GM12875 (cell line): ENCODE data around the gene DIAPH3.

Source experiments
- H3K4me3 ChIP-seq: one replicate; pipeline ENCODE4 v1.5.1; 2011; ENCODE audit warnings: low read depth, low read length, control low read depth
- TF ChIP-seq, protein P1 (sequence below): IDR thresholded peaks from 2 replicates; pipeline ENCODE4 v1.5.1; 2011; ENCODE audit warnings: low read depth, mild to moderate bottlenecking, control low read depth, inconsistent platforms, low read length, moderate library complexity, borderline replicate concordance; ENCODE audit not compliant: insufficient read depth

The DIAPH3 gene

DNA sequence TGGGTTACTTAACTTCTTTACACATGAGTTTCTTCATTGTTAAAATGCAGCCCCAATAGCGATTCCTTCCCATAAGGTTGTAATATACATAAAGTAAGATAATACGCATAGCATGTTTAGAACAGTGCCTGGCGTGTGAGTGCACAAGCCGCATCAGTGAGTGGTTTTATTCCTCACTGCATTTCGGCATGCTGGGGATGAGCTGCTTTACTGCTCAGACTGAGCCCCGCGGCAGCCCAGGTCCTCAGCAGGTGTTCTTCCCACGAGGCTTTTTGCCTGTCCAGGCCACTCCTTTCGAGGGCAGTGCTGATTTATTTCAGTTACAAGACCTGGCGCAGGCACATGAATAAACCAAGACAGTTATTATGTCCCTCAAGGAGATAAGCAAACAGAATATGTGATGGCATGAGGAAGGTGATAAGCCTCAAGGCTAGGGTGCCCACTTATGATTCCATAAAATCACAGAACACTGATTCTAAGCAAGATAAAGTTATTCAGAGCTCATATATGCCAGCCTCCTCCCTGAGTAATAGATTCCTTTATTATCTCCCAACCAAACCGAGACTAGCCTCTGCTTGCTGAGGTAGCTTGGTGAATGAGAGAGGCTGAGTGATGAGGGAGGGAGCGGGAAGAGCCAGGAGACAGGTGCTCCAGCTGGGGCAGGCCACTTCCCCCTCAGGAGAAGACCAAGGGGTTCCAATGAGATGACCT is 505.5 kb downstream of the DIAPH3 start:
- TF ChIP-seq, protein P1, sequence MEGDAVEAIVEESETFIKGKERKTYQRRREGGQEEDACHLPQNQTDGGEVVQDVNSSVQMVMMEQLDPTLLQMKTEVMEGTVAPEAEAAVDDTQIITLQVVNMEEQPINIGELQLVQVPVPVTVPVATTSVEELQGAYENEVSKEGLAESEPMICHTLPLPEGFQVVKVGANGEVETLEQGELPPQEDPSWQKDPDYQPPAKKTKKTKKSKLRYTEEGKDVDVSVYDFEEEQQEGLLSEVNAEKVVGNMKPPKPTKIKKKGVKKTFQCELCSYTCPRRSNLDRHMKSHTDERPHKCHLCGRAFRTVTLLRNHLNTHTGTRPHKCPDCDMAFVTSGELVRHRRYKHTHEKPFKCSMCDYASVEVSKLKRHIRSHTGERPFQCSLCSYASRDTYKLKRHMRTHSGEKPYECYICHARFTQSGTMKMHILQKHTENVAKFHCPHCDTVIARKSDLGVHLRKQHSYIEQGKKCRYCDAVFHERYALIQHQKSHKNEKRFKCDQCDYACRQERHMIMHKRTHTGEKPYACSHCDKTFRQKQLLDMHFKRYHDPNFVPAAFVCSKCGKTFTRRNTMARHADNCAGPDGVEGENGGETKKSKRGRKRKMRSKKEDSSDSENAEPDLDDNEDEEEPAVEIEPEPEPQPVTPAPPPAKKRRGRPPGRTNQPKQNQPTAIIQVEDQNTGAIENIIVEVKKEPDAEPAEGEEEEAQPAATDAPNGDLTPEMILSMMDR, result no peak

DNA sequence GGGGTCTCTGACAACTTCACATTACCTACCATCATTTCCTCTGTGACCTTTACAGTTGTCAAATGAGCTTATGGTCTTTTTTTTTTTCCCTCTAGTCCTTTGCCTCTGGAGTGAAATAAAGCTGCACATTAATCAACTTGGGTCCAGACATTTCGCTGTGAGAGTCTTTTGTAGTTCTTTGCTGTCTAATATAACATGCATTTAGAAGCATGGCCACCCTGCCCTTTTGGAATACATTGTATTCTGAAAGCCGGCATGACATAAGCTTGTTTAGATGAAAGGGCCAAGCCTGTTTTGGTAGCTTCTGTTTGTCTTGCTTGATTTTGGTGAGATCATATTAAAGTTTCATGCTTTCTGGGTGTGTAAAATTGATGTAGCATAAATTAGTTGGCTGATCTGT is 509.8 kb downstream of the DIAPH3 start:
- TF ChIP-seq, protein P1, result no peak

More for the DNA sequence above, 505.5 kb downstream of the DIAPH3 start:
- no peak overlapping the region for H3K4me3 ChIP-seq

DNA sequence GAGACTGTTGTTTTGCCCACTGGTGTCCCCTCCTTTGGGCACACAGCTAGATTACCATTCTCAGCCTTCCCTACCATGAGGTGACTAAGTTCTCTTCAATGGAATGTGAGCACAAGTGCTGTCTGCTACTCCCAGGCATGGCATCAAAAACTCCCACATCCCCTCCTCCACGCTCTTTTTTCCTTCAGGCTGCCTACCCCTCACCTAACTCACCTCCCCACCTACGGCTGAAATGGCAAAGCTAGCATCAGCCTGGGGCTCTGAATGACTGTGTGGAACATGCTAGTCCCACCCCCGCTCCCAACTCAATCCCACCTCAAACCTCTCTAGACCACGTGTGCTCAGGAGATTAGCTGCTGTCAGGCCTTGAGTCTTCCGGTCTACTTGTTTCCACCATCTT is 512.2 kb downstream of the DIAPH3 start:
- H3K4me3 ChIP-seq, result no peak overlapping the region
- TF ChIP-seq, protein P1, result no peak

More for the DNA sequence above, 509.8 kb downstream of the DIAPH3 start:
- H3K4me3 ChIP-seq, result no peak overlapping the region

DNA sequence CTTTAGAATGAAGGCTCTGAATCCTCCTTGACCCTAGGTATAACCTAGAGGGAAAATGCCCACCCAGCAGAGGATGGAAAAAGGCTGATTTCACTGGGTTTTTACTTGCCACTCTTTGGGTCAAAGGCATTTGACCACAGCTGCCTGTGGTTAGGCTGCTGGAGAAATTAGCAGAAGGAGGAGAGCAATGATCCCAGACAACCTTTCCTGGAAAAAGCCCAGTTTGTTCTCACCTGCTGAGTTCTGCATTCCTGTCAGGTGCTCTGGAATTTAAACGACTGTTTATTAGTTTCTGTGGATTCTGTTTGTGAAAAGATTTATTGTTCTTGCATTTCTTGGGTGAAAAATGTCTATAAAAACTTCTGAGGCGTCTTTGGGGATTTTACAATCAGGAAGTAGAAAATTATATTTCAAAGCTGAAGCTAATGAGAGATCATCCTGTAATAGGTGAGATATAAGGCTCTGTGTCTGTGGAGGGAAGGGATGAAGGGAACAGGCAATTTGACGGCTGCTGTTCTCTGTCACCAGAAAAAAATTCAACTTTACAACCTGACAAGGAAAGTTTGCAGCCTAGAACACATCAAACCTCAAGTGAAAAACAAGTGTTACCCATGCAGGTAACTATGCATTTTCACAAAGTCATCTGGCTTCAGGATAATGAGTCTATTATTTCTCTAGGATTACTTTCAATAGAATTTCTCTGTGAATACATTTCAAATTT is 519.7 kb downstream of the DIAPH3 start:
- no peak overlapping the region for H3K4me3 ChIP-seq
- TF ChIP-seq, protein P1, result no peak

DNA sequence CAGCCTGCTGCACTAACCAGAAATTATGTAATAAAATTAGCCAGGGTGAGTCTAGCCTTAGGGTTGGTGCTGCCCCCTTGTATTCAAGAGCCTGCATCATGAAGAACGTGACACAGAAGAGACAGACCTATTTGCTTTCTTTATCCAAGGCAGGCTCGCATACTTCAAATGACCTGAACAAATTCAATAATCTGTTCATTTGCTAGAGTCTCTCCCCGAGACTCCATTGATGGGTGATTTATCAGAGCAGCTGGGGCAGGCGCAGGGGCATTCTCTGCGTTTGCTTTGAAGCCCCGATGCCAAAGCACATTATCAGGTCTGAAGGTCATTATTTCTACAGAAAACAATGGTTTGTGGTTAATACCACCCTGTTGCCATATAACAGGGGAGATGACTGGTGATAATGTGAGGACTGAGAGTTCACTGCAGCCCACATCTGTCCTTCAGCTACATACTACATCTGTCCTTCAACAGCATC is 520.3 kb downstream of the DIAPH3 start:
- TF ChIP-seq, protein P1, result no peak
- H3K4me3 ChIP-seq, result no peak overlapping the region

DNA sequence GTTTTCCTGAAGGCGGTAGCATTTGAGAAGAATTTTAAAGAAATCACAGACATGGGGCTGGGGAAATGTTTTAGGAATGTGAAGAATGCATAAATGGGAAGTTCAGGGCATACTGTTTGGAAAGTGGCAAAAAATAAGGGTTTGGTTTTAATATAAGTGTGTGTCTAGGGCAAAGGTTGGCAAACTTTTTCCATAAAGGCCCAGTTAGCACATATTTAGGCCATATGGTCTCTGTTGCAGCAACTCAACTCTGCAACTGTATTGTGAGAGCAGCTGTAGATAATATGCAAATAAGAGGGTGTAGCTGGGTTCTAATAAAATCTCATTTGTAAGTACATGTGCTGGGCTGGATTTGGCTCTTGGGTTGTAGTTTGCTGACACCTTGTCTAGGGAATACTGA is 521.9 kb downstream of the DIAPH3 start:
- TF ChIP-seq, protein P1, result no peak

More for the DNA sequence above, 521.9 kb downstream of the DIAPH3 start:
- H3K4me3 ChIP-seq, result no peak overlapping the region
